HT1080 (cell line): Measurements from ENCODE around the gene RAD51. TPM values are rescaled to one million over a fixed set of nuclear protein-coding genes. Genes with fewer than 3 reads are reported as not detected.

Experiments
- DNase-seq: peaks from one replicate; pipeline ENCODE4 v3.0.0-alpha.2; 2015; ENCODE audit warnings: low read depth
- total RNA-seq: library from RNA; depleted of rRNA; stranded (reverse); fragments of >200 nt; shearing (Covaris generic); gene quantifications from 2 replicates; pipeline ENCODE4 v1.2.3, GENCODE V29; 2014

Gene RAD51
- total RNA-seq, 1 experiment from 2014 or later = 17.7 TPM

GRCh38 chr15:40762919-40763800 is 68.2 kb downstream of the RAD51 start:
- no peak for DNase-seq

- DNase-seq = no peak
These were observed 69.0 kb downstream of the RAD51 start, which contains the start of gene GCHFR for GRCh38 chr15:40763801-40764628. GCHFR (plus strand) TSS chr15:40764068; CDS start chr15:40764181, 113 bp downstream.

- DNase-seq = no peak
These were observed 69.7 kb downstream of the RAD51 start for GRCh38 chr15:40764629-40765103.

- no peak for DNase-seq
These were observed 71.3 kb downstream of the RAD51 start for GRCh38 chr15:40766194-40766815.

DNA sequence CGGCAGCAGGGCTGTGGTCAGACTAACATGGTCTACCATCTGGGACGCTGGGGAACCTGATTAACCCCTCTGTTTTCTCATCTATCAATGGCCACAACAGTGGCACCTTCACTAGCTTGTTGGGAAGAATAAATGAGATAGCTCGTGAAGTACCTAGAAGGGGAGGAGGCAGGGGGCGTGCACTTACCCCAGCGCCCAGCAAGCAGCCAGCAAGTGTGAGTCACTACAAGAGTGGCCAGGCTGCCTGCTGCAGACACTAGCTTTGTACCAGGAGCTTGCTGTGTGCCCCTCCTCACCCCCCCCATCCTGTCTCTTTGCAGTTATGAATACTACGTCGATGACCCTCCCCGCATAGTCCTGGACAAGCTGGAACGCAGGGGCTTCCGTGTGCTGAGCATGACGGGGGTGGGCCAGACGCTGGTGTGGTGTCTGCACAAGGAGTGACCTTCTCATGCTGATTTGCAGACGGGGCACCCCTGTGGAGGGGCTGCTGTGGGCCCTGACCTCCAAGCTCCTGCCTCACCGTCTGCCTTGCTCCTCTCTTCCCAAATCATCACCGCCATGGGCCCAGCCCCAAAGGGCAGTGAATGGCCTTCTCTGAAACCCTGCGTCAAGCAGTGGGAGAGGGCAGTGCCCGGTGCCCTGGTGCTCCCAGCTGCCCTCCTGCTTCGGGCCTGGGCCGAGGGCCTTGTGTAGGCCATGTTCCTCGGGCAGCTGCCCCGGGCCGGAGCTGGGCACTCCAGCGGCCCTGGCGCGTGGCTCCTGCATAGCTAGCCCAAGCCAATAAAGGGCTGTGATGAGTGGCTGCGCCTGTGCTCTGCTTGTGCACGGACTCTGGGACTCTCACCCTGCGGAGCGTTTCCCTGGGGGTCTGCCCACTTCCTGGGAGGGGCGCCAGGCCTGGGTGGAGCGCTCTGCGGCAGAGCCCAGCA is 72.2 kb downstream of the RAD51 start:
- peak; percentile 78 for DNase-seq

DNA sequence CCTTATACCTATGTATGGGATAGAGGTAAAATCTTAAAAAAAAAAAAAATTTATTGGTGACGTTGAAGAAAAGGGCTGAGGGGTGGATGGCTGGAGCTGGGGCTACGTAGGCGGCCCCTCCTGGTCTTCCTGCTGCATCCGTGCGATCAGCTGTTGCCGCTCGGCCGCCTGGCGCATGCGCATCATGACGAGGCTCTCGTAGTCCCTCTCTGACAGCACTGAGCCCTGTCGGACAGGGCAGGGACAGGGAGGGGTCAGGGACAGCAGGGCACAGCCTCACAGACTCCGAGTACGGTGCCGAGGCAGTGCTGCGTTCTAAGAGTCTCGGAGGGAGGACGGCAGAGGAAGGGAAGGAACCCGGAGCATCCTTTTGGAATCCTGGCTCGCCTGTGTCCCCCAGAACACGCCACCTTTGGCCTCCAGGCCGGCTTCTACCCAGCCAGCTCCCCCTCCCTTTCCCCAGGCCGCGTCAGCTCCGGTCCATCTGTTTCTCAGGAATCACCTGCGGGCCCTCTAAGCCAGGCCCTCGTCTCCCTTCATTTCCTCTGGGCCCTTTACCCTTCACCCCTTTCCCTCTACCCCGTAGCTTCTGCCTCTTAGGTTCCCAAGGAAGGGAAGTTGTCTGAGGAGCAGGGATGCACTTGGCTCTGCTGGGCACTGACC is 73.0 kb downstream of the RAD51 start:
- DNase-seq = no peak

GRCh38 chr15:40768521-40769273 is 73.7 kb downstream of the RAD51 start:
- no peak for DNase-seq

GRCh38 chr15:40769274-40770146 is 74.5 kb downstream of the RAD51 start, which contains the start of gene C15orf62:
C15orf62 (plus strand) TSS chr15:40769980; CDS start chr15:40770496, 516 bp downstream.
- DNase-seq = peak; percentile 85

DNA sequence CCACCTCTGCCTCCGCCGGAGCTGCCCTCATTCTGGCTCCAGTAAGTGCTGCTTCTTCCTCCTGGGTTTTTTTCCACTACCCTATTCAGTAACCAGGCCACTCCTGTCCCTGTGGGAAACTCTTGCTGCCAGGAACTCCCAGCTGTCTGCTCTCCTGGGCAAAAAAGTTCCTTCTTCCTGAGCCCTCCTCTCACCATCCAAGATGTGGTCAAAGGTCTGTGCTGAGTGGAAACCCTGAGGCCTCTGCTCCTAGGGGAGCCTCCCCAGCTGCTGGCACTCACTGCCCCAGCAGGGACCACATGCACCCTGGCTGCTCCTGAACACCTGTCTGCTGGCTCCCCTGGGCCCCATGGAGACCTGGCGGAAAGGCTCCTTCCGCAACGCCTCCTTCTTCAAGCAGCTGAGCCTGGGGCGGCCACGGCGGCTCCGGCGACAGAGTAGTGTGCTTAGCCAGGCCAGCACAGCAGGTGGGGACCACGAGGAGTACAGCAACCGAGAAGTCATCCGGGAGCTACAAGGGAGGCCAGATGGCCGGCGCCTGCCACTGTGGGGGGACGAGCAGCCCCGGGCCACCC is 75.3 kb downstream of the RAD51 start:
- DNase-seq = no peak

- no peak for DNase-seq
These were observed 76.3 kb downstream of the RAD51 start for GRCh38 chr15:40771242-40771641.

DNA sequence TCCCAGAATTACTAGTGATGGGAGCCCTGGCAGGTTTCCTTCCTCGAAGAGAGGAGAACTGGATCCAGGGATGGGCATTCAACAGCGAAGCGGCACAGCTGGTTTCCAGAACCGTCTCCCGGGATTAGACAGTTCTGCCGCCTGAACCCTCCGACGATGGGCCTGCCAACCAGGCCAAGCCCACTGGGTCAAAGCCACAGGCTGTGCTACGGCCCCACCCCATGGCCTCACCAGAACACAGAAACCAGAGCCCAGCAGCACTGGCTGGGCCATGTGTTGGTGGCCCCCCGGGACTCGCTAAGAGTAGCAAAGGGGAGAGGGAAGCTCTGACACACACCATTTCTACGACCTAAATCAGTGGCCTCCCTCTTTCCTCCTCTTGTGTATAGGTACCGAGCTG is 77.0 kb downstream of the RAD51 start:
- DNase-seq = no peak

DNA sequence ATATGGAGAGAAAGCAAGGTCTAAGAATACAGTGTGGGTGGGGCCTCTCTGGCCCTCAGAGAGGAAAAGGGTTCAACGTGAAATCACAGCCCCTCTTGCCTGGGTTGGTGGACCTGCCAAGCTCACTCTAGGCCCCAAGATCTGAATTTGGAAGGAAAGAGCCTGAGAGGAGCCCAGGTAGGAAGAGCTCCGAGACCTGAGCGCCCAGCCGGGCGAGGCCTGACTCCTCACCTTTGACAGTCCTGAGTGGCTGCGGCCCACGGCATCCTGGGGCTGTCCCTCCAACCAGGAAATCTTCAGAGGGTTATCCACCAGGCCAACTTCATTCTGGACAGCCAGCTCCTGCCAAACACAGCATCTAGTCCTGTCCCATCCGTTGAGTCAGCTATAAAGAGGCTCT is 78.5 kb downstream of the RAD51 start:
- DNase-seq = no peak

GRCh38 chr15:40773902-40774301 is 78.9 kb downstream of the RAD51 start:
- DNase-seq = no peak

GRCh38 chr15:40775007-40775406 is 80.0 kb downstream of the RAD51 start:
- no peak for DNase-seq

- no peak for DNase-seq
These were observed 81.0 kb downstream of the RAD51 start for GRCh38 chr15:40775740-40776536.

GRCh38 chr15:40776537-40777141 is 81.7 kb downstream of the RAD51 start:
- peak; percentile 68 for DNase-seq
